ENCODE measurements around the gene MYEOV. TPM values are rescaled to one million over a fixed set of nuclear protein-coding genes. Genes with fewer than 3 reads are reported as not detected.

Gene MYEOV
- total and polyA plus RNA-seq, 2 donors (not counting 1 experiment from before 2014, with no cell fraction given): 0.72 TPM; not detected in 1

- Mint-ChIP-seq H3K4me1 (peaks cover 6% of the 10 kb centered on the region), H3K27ac (no peak overlapping the region)
- intact Hi-C loops (cut with micrococcal nuclease): no loop called here
Observed at GRCh38 chr11:69285766-69286165, 8.2 kb upstream of the MYEOV start.

More at GRCh38 chr11:69285766-69286165, 8.2 kb upstream of the MYEOV start:
- ChIA-PET CTCF (no interaction called here), POLR2A (no interaction called here)
- Mint-ChIP-seq H3K9me3 (ENCODE audit: insufficient read depth) (no peaks in the 10 kb centered on the region), H3K4me3 (no peak overlapping the region), H3K27me3 (peaks cover 9% of the 10 kb centered on the region)
- ATAC-seq (ENCODE audit: low read depth) (no peak), DNase-seq (no peak)
- WGBS (ENCODE audit: insufficient coverage): 92% methylated on average over 11 of the region's 11 CpGs
- Histone ChIP-seq H3K4me1 (ENCODE audit: control insufficient read depth in 2 of 2, insufficient read depth in 2 of 2, low read length in 2 of 2) (peaks cover 0 to 6% of the 10 kb centered on the region in 2 donors), H3K9me3 (ENCODE audit: control extremely low read depth in 1 of 3, control insufficient read depth in 2 of 3, insufficient read depth in 1 of 3, low read length in 2 of 3) (peaks cover 0 to 19% (median 0%) of the 10 kb centered on the region in 3 donors), H3K27me3 (replicated peaks in 1 of 4; ENCODE audit: control extremely low read depth in 1 of 4, control insufficient read depth in 3 of 4, insufficient read depth in 4 of 4, low read length in 3 of 4) (peaks cover 0 to 7% (median 0%) of the 10 kb centered on the region in 4 experiments), H3K27ac (ENCODE audit: low read length in 2 of 2) (no peak overlapping the region), H3K4me2 (replicated peaks; ENCODE audit: low read depth, low read length, poor library complexity, severe bottlenecking) (no peak overlapping the region), H3K4me3 (ENCODE audit: control extremely low read depth in 1 of 5, extremely low read depth in 1 of 5, insufficient read depth in 1 of 5, low read depth in 2 of 5, low read length in 4 of 5) (no peak overlapping the region), H3K79me2 (ENCODE audit: control insufficient read depth, insufficient read depth, low read length) (no peaks in the 10 kb centered on the region), H3K36me3 (replicated peaks in 1 of 2; ENCODE audit: control extremely low read depth in 1 of 2, control insufficient read depth in 1 of 2, extremely low read depth in 1 of 2, insufficient read depth in 2 of 2, low read length in 1 of 2) (no peaks in the 10 kb centered on the region), H2AFZ (ENCODE audit: insufficient read depth, low read depth, low read length, poor library complexity, severe bottlenecking) (no peak overlapping the region), H3K9ac (ENCODE audit: low read length) (no peak overlapping the region), H4K20me1 (ENCODE audit: control insufficient read depth, insufficient read depth, low read length, poor library complexity, severe bottlenecking) (no peaks in the 10 kb centered on the region)
- TF ChIP-seq EZH2 (IDR thresholded peaks at IDR 0.05; ENCODE audit: borderline replicate concordance, insufficient read depth, low read depth, low read length, poor library complexity, severe bottlenecking): no peak
- no peak for TF ChIP-seq CTCF (IDR thresholded peaks at IDR 0.05)
